K562 (cell line): ENCODE measurements around the gene MYH7B. TPM values are rescaled to one million over a fixed set of nuclear protein-coding genes. Genes with fewer than 3 reads are reported as not detected.

Experiments
- CBX1 ChIP-seq: sonication (generic); IDR thresholded peaks from 2 replicates; pipeline ENCODE4 v1.6.1; 2016; ENCODE audit warnings: antibody characterized with exemption, low read depth, mild to moderate bottlenecking
- CTBP1 ChIP-seq: fragments of 450-650 bp; IDR thresholded peaks from 2 replicates; pipeline ENCODE4 v1.6.1; 2016; ENCODE audit warnings: borderline replicate concordance
- CXXC5 ChIP-seq: fragments of 250-450 bp; sonication (Bioruptor Pico); IDR thresholded peaks from 2 replicates; pipeline ENCODE4 v1.8.0; 2022; ENCODE audit warnings: inconsistent platforms, mild to moderate bottlenecking, moderate library complexity
- DEAF1 ChIP-seq: fragments of 450-650 bp; formaldehyde crosslinking; IDR thresholded peaks from 2 replicates; pipeline ENCODE4 v1.4.0; 2020; ENCODE audit warnings: mild to moderate bottlenecking, moderate library complexity
- EP400 ChIP-seq: fragments of 450-650 bp; IDR thresholded peaks from 2 replicates; pipeline ENCODE4 v1.6.1; 2017; ENCODE audit warnings: antibody characterized with exemption, mild to moderate bottlenecking, moderate library complexity
- HBP1 ChIP-seq: fragments of 450-650 bp; formaldehyde crosslinking; IDR thresholded peaks from 2 replicates; pipeline ENCODE4 v1.4.0; 2022; ENCODE audit warnings: missing genetic modification characterization
- HNRNPK ChIP-seq: fragments of 200-400 bp; formaldehyde crosslinking; IDR thresholded peaks from one replicate; pipeline ENCODE4 v1.6.1; 2018; ENCODE audit warnings: mild to moderate bottlenecking, low read depth, low read length; ENCODE audit not compliant: poor library complexity, severe bottlenecking
- ID3 ChIP-seq, 2 experiments: fragments of 250-450 bp in 1 of 2; fragments of 450-650 bp in 1 of 2; sonication (Bioruptor Pico) in 1 of 2; IDR thresholded peaks; 2 replicates each; pipeline versions ENCODE4 v1.6.1 to v1.8.0; 2016 to 2021; ENCODE audit warnings: mild to moderate bottlenecking in 2 of 2, moderate library complexity in 2 of 2, missing compliant biosample characterization in 1 of 2, missing genetic modification characterization in 1 of 2
- SMAD2 ChIP-seq: fragments of 150-350 bp; IDR thresholded peaks from 2 replicates; pipeline ENCODE4 v1.6.1; 2014; ENCODE audit warnings: low read depth, mild to moderate bottlenecking, low read length
- SOX6 ChIP-seq: fragments of 450-650 bp; IDR thresholded peaks from 2 replicates; pipeline ENCODE4 v1.6.1; 2014; ENCODE audit warnings: mild to moderate bottlenecking
- TRIM25 ChIP-seq: fragments of 450-650 bp; IDR thresholded peaks from 2 replicates; pipeline ENCODE4 v1.7.0; 2016; ENCODE audit warnings: borderline replicate concordance
- ZFP36 ChIP-seq: fragments of 150-350 bp; IDR thresholded peaks from 2 replicates; pipeline ENCODE4 v1.6.1; 2018; ENCODE audit warnings: low read length, low read depth; ENCODE audit not compliant: partially characterized antibody
- ZNF408 ChIP-seq: fragments of 250-450 bp; sonication (Bioruptor Pico); IDR thresholded peaks from 2 replicates; pipeline ENCODE4 v1.4.0; 2020; ENCODE audit warnings: low read depth, mild to moderate bottlenecking, moderate library complexity
- ZNF717 ChIP-seq: fragments of 250-450 bp; sonication (Bioruptor Pico); IDR thresholded peaks from 2 replicates; pipeline ENCODE4 v1.5.0; 2021
- polyA plus RNA-seq, 8 experiments: library from polyadenylated mRNA; depleted of rRNA in 4 of 8; stranded (reverse) in 5 of 8; unstranded in 3 of 8; fragments of >200 nt; fragmentation: Nextera tagmentation in 2 of 8; fragmentation: Illumina TruSeq in 1 of 8; extraction: Ambion mirVana in 2 of 8; extraction: Trizol in 1 of 8; gene quantifications; 2 replicates each; pipeline versions ENCODE4 v1.2.1 to v1.2.3, GENCODE V29; 2011 to 2014; ENCODE audit warnings: inconsistent platforms in 1 of 8, missing spikeins in 1 of 8
- total RNA-seq, 7 experiments: library from RNA; depleted of rRNA in 6 of 7; stranded (reverse); fragments of >200 nt in 6 of 7; fragmentation: Illumina TruSeq in 2 of 7; extraction: Trizol in 2 of 7; gene quantifications; 2 replicates each; pipeline versions ENCODE4 v1.2.1 to v1.2.3, GENCODE V29; 2011 to 2021; ENCODE audit warnings: low replicate concordance in 1 of 7
- TF ChIP-seq, protein P1 (sequence below): fragments of 250-450 bp; sonication (Bioruptor Pico); IDR thresholded peaks from 2 replicates; pipeline ENCODE4 v1.4.0; 2020

Gene MYH7B
- total and polyA plus RNA-seq, 9 of the 15 experiments (the other 6 are each of a cell fraction or from before 2014, with no cell fraction given), result 0.07 to 0.34 (median 0.13) TPM; not detected in 3

GRCh38 chr20:34955231-34956040 lies at the start of gene MYH7B, which contains the start of gene GSS (continued):
- TF ChIP-seq ZNF408 (CRISPR knock-in tag) (no peak), EP400 (peak; percentile 80), DEAF1 (CRISPR knock-in tag) (0 out of 2 replicates have a peak, but pooled peaks have one; percentile 7), CXXC5 (peak; percentile 65; the same call in 1 of the 2 replicates), CTBP1 (peak; percentile 70; the same call in 1 of the 2 replicates), ZFP36 (no peak), SOX6 (peak; percentile 33; the same call in 1 of the 2 replicates), TRIM25 (peak; percentile 94; the same call in 1 of the 2 replicates), CBX1 (peak; percentile 78; the same call in 1 of the 2 replicates), ZNF717 (CRISPR knock-in tag) (no peak), ID3 (CRISPR knock-in tag; IDR thresholded peaks at IDR 0.05) (no peak), ID3 (tag; IDR thresholded peaks at IDR 0.05) (peak; percentile 64), HBP1 (CRISPR knock-in tag) (peak; percentile 95), SMAD2 (no peak), HNRNPK (no peak)
- TF ChIP-seq, protein P1, sequence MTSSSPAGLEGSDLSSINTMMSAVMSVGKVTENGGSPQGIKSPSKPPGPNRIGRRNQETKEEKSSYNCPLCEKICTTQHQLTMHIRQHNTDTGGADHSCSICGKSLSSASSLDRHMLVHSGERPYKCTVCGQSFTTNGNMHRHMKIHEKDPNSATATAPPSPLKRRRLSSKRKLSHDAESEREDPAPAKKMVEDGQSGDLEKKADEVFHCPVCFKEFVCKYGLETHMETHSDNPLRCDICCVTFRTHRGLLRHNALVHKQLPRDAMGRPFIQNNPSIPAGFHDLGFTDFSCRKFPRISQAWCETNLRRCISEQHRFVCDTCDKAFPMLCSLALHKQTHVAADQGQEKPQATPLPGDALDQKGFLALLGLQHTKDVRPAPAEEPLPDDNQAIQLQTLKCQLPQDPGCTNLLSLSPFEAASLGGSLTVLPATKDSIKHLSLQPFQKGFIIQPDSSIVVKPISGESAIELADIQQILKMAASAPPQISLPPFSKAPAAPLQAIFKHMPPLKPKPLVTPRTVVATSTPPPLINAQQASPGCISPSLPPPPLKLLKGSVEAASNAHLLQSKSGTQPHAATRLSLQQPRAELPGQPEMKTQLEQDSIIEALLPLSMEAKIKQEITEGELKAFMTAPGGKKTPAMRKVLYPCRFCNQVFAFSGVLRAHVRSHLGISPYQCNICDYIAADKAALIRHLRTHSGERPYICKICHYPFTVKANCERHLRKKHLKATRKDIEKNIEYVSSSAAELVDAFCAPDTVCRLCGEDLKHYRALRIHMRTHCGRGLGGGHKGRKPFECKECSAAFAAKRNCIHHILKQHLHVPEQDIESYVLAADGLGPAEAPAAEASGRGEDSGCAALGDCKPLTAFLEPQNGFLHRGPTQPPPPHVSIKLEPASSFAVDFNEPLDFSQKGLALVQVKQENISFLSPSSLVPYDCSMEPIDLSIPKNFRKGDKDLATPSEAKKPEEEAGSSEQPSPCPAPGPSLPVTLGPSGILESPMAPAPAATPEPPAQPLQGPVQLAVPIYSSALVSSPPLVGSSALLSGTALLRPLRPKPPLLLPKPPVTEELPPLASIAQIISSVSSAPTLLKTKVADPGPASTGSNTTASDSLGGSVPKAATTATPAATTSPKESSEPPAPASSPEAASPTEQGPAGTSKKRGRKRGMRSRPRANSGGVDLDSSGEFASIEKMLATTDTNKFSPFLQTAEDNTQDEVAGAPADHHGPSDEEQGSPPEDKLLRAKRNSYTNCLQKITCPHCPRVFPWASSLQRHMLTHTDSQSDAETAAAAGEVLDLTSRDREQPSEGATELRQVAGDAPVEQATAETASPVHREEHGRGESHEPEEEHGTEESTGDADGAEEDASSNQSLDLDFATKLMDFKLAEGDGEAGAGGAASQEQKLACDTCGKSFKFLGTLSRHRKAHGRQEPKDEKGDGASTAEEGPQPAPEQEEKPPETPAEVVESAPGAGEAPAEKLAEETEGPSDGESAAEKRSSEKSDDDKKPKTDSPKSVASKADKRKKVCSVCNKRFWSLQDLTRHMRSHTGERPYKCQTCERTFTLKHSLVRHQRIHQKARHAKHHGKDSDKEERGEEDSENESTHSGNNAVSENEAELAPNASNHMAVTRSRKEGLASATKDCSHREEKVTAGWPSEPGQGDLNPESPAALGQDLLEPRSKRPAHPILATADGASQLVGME (CRISPR knock-in tag), result 0 out of 2 replicates have a peak, but pooled peaks have one; percentile 58
